ENCODE measurements around the gene IRX4.

Gene IRX4

DNA sequence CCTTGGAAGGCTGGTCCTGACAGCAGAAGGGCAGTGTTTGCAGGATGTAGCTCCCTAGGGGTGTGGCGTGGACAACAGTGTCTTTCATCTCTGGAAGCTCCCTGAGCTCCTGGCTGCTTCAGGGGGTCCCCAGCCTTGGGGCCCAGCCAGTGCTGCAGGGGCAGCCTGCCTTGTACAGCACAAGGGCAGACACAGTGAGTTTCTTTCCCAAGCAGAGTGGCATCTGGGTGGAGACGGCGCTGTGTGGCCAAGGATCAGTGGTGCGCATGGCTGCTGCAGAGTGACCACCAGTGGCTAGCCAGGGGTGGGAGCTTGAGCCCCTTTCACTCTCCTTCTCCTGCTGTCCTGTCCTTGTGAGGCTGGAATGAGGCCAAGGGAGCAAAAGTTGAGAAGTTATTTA lies 7.6 kb upstream of the IRX4 start:
- DNase-seq, result no peak

DNA sequence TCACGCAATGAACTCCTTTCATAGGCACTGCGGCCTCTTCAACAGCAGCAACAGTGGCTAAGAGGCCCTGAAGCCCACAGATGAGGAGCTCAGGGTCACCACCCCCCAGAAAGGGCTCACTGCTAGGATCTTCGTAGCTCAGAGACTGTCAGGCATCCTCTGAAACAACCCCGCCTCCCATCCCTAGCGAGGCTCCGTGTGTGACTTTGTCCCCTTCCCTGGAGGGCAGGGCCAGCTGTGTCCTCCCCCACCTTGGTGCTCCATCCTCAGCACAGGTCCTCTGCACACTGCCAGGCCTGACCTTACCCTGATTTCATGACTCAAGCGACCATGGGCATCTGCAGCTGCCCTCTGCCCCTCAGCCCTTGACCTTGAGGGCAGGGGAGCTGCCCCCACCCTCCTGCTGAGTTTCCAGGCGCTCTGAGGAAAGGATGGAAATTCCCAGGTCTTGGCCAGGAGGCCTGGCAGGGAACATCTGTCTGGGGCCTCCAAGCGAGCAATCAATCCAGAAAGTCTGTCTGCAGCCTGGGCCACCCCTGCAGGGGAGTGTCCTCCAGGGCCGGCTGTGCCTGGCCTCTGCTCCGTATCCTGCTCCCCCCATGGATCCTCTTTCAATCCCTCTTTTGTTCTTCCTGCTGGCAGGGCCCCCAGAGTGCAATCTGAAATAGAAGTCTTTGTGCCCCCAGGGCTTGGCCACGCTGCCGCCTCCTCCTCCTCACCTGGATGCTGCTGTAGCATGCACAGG lies 6.8 kb upstream of the IRX4 start:
- DNase-seq, result no peak

- DNase-seq, result no peak
These were observed 6.0 kb upstream of the IRX4 start for GRCh38 chr5:1888541-1889251.

DNA sequence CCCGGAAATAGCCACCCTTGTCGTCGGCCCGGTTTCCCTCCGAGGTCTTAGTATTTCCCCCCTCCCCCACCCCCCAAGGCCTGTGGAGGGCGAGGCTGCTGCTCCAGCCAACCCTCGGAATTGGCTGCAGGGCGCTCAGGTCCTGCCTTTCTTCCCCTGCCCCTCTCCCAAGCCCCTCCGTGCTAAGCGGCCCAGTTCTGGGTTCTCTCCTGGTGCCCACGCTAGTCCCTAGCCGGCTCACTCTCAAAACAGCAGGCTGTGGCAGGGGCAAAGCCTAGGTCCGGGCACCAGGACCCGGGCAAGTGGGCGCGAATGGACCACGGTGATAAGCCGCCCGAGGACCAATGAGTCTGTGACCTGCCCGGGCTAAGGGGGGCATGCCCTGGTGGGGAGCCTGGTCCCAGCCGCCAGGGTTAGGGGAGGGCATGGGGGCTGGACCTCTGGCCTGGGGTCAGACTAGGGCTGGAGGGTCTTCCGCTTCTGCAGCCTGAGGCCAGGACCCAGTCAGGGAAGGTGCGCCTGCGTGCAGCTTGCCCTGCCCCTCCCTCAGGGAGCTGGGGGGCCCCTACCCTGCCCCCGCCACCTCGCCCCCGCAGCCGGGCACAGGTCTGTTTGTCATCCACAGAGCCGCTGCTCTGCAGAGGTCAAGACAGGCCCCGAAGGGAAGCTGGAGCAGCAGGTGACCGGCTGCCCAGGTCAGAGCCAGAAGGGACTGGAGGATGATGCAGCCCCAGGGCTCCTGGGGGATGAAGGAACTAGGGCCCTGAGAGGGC lies 5.0 kb upstream of the IRX4 start:
- DNase-seq, result no peak

DNA sequence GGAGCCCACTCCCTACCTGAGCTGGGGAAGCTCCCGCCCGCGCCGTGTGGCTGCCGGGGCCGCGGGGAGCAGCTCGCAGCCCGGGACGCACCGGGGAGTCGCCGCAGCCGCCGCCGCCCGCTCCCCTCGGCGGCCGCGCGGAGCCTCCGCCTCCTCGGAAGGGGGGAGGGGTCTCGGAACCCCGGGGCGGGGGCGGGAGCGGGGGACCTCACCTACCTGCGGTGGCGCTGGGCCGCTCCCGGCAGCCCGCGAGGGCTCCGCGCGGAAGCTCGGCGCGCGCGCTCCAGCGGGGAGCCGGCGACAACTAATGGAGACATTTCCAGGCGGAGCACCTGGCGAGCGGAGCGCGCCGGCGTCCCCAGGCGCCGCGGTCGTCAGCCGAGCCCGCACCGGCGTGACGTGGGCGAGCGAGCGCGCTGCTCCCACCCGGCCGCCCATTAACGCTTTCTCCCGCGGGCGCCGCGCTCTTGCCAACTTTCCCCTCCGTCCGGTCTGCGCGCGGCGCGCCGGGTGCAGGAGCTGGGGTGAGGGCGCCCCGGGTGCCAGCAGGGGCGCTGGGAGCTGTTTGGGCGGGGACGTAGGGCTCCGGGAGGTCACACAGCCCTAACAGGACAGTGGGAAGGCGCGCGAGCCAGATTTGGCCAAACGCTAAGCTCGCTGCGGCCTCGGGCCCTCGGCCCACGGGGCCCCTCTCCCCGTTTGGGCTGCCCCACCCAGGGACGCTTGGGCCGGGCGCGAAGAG lies 4.3 kb upstream of the IRX4 start:
- DNase-seq, result no peak

GRCh38 chr5:1885868-1886845 lies 3.4 kb upstream of the IRX4 start:
- no peak for DNase-seq

DNA sequence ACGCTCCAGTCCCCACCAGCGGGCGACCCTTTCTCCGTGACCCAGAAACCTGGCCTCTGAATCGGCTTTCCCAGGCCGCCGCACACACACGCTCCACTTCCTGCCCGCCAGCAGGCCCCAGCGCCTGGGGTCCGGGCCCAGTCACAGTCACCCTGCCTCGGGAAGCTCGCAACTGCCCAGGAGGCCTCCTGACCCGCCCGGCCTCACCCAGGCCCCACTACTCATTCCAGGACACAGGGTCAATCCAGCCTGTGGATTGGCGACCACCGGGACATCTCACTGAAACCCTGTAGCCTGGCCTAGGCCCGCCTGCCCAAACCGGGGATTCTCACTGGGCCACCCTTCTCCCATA lies 2.7 kb upstream of the IRX4 start:
- no peak for DNase-seq

DNA sequence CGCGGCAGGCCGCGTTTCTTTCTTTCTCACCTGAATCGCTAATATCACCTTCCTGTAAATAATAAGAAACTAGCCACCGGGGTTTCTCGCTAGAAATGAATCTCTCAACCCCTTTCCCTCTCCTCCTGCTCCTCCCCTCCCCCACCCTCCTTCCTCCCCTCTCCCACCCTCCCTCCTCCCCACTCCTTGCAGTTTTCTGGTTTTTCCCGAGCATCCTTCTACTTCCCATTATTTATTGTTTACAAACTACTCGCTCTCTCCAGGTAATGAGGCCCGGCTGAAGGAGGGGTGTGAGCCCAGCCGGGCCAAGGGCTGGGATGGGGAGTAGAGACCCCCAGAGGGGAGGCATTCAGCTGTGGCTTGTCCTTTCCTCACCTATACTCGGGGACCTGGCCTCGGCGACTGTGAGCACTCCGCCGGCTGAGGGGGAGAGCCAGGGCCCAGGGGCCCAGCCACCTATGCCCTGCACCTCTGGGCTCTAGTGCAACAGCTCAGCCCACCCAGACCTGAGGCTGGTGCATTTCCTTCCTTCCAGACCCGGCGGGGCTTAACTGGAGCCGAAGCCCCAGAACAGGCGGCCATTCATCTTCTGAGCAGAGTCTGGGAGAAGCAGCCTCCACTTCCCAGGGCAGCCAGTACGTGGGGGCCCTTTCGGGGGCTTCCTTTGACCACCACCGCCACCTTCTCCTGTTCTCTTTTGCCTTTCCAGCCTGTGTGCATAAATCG lies 2.1 kb upstream of the IRX4 start:
- no peak for DNase-seq

DNA sequence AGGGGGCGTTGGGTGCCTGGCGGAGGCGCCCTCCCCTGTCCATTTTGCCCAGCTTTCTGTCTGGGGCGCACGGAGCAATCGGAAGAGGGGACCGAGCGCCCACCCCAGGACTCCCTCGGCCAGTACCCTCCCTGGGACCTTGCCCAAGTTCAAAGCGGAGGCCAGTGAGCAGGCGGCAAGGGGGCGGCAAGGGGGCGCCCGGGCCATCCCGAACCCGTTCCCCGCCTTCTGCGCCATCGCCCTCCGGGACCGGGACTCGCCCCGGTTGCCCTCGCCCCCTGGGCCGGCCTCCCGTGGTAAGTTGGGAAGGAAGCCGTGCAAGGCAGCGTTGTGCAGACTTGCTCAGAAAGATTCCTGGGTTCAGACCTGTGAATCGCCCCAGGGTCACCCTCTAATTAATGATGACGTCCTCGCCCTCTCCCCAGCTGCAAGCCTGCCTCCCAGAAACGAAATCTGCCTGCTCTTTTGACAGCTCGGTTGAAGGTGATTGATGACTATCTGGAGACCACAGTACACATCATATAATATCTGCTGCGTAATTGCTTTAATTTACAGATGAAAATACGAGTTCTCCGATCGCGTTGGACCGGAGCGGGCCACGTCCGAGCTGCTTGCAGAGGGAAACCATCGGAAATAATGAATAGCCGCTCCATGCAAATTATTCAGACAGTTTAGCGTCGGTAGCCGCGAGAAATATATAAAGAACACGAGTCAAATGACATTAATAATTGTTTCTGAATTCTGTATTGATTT lies 1.4 kb upstream of the IRX4 start:
- DNase-seq, result no peak

DNA sequence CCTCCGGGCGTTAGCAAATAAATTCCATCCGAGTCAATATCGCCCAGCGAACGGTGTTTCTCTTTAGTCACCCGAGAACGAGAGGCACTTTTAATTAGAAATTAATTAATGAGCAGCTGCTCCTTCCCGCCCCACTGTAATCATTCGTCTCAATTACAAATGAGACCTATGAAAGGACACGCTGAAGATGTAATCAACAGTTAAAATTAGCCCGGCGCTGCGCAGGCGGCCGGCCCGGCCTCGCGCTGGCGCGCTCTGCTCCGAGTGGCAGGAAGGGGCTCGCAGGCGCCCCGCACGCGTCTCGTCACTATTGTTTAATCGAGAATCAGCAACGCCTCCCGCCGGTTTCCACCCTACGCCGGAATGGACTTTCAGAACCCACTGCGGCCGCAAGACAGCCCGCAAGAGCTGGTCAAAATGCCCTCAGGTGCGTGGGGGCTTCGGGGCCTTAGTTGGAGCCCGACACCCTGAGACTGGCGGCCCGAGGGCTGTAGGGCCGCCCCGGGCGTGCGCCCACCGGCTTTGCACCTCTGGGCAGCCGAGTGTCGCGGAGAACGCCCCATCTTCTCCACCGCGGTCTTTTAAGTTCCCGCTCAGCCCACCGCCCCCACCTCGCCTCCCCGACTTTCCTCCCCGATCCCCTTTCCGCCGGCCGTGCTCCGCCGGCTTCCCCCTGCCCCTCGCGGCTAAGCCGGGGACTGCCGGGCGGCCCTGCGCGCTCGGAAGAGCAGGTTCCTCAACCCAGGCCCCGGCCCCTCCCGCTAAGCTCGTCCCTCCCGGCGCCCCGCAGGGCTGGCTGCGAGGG lies 597 bp upstream of the IRX4 start:
- no peak for DNase-seq

DNA sequence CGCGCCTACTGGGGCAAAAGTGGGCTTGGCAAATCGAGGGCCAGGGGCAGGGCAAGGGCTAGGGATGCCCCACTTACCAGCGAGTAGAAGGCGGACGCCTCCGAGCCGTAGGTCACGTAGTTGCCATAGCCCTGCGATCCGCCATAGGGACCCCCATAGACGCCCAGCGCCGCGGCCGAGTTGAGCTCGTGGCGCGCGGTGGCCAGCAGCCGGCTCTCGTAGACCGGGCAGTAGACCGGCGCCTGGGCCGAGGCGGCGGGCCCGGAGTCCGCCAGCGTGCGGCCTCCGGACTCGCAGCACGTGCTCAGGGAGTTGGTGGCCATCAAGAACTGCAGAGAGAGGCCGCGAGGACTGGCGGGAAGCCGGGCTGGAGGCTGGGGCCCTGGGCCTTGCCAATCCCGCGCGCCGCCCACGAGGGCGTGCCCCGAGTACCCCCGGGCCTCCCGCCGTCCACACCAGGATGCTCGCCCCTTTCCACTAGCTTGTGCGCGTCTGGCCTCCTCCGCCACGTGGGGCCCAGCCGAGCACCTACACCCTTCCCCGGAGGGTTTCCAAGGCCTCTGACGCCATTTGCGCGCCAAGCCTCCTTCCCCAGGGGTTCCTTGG lies 891 bp downstream of the IRX4 start:
- no peak for DNase-seq

- no peak for DNase-seq
These were observed 1.6 kb downstream of the IRX4 start for GRCh38 chr5:1881098-1881572.

DNA sequence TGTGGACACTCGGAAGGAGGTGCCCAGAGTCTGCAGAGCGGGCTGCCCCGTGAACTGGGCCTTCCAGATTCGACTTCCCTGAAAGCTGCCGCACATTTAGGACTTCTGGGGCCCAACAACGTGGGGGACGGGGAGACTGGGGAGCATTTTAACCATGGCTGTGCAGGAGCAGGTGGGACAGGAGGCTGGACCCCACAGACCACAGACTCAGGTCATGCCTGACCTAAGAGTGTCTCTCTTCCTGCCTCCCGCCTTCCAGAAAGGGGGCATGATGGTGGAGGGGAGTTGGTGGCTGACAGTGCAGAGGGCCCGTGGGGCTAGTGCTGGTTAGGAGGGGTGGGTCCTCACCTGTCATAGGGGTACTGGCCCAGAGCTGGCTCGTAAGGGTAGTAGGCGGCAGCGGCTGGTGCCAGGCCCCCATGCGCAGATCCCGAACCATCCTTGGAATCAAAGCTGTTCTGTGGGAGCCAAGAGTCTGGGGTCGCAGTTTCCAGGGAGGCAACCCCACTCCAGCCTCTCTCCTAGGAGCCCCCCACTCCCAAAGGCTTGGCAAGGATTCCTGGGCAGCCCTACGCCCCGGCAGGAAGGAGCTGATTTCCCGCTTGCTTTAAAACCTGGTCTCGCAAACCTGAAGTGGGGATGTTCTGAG lies 2.2 kb downstream of the IRX4 start:
- no peak for DNase-seq

- no peak for DNase-seq
These were observed 3.1 kb downstream of the IRX4 start for GRCh38 chr5:1879292-1880263.

DNA sequence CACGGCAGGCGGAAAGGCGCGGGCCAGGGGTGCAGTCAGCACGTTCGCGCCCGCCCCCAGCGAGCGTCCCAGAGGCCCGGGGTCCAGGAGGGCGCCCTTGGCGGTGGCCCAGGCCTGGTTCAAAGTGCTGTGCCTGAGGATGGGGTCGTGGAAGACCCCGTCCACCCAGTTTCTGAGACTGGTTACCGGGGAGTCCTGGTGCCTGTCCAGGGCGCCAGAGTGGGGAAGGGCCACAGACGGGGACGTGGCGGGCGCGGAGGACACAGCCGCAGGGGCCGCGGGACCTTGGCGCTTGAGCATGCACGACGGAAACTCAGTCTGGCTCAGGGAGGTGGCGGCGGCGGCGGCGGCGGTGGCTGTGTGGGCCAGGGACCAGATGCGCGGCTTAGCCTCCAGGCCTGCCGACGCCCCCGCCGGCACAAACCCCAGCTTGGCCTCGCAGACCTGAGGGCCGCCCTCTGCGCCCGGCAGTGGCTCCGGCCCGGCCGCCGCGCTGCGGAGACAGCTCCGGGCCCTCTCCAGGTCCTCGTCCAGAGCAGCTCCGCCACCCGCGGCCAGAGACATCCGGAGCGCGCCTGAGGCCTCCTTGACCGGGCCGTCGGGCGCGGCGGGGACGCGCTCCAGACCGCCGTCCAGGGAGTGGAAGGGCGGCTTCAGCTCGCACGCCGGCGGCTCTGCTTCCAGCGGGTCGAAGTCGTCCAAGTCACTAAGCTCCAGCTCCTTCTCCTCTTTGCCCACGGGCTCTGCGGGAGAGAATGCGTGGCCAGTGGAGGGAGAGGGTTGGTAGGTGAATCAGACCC lies 4.5 kb downstream of the IRX4 start:
- DNase-seq, result no peak
